IMR-90 (cell line): Measurements from ENCODE around the gene PLCL1. TPM values are rescaled to one million over a fixed set of nuclear protein-coding genes. Genes with fewer than 3 reads are reported as not detected.

Source experiments
- ATAC-seq: fragments of 200-7000 bp; cut with Tn5 transposase; 2 replicates; pipeline ENCODE4 v1.9.1; 2020; ENCODE audit warnings: low read depth, mild to moderate bottlenecking, moderate library complexity
- BruUV-seq: library from RNA; stranded (reverse); fragments of 400-500 nt; replicated peaks from 2 replicates; lab custom pipeline; 2021; lab: Mats Ljungman, UMichigan
- CTCF ChIA-PET: fragments of 300-600 bp; formaldehyde crosslinking; extraction: SDS; loops from one replicate; lab custom pipeline; 2021; ENCODE audit warnings: antibody characterized with exemption; lab: Yijun Ruan, JAX
- POLR2A ChIA-PET: fragments of 300-600 bp; sonication (Branson Sonifier 250); formaldehyde crosslinking; loops from one replicate; lab custom pipeline; 2022; ENCODE audit warnings: antibody characterized with exemption; ENCODE audit not compliant: unreplicated experiment; lab: Charles Lee
- DNase-seq: peaks from one replicate; pipeline ENCODE4 v3.0.0; 2013
- H2AFZ ChIP-seq: replicated peaks from 2 replicates; pipeline ENCODE3; 2013; ENCODE audit warnings: low read length, mild to moderate bottlenecking; ENCODE audit not compliant: poor library complexity
- H2AK5ac ChIP-seq: 2 replicates; pipeline ENCODE4 v1.6.1; 2013; ENCODE audit warnings: low read depth, low read length, inconsistent platforms
- H2AK9ac ChIP-seq: replicated peaks from 2 replicates; pipeline ENCODE3; 2013; ENCODE audit warnings: mild to moderate bottlenecking, low read depth, low read length, moderate library complexity; ENCODE audit not compliant: poor library complexity
- H2BK120ac ChIP-seq: 2 replicates; pipeline ENCODE4 v1.6.1; 2013; ENCODE audit warnings: low read depth, low read length, inconsistent platforms
- H2BK15ac ChIP-seq: 3 replicates; pipeline ENCODE4 v1.6.1; 2013; ENCODE audit warnings: low read depth, low read length, inconsistent platforms
- H2BK20ac ChIP-seq: 2 replicates; pipeline ENCODE4 v1.6.1; 2013; ENCODE audit warnings: low read depth, mild to moderate bottlenecking, inconsistent platforms, low read length, moderate library complexity
- H2BK5ac ChIP-seq: 2 replicates; pipeline ENCODE4 v1.6.1; 2013; ENCODE audit warnings: mild to moderate bottlenecking, low read depth, low read length, inconsistent platforms; ENCODE audit not compliant: poor library complexity, severe bottlenecking
- H3K14ac ChIP-seq: replicated peaks from 2 replicates; pipeline ENCODE4 v1.6.1; 2013; ENCODE audit warnings: low read depth, low read length, inconsistent platforms
- H3K18ac ChIP-seq: 2 replicates; pipeline ENCODE4 v1.6.1; 2013; ENCODE audit warnings: low read depth, low read length, control low read depth
- H3K23ac ChIP-seq: 2 replicates; pipeline ENCODE4 v1.6.1; 2013; ENCODE audit warnings: low read depth, low read length, inconsistent platforms
- H3K27ac ChIP-seq: 2 replicates; pipeline ENCODE4 v1.5.1; 2013; ENCODE audit warnings: mild to moderate bottlenecking, control low read depth, low read length; ENCODE audit not compliant: insufficient read depth
- H3K27me3 ChIP-seq: 2 replicates; pipeline ENCODE4 v1.6.1; 2013; ENCODE audit warnings: low read length; ENCODE audit not compliant: control insufficient read depth, insufficient read depth
- H3K36me3 ChIP-seq: 2 replicates; pipeline ENCODE4 v1.6.1; 2013; ENCODE audit warnings: low read length, mixed read lengths; ENCODE audit not compliant: control insufficient read depth, insufficient read depth
- H3K4ac ChIP-seq: 2 replicates; pipeline ENCODE4 v1.6.1; 2013; ENCODE audit warnings: low read depth, low read length, inconsistent platforms
- H3K4me1 ChIP-seq: 2 replicates; pipeline ENCODE4 v1.6.1; 2013; ENCODE audit warnings: low read length, mixed read lengths; ENCODE audit not compliant: control insufficient read depth, insufficient read depth
- H3K4me2 ChIP-seq: 2 replicates; pipeline ENCODE4 v1.6.1; 2013; ENCODE audit warnings: low read depth, mild to moderate bottlenecking, control low read depth, low read length, moderate library complexity
- H3K4me3 ChIP-seq: 2 replicates; pipeline ENCODE4 v1.5.1; 2013; ENCODE audit warnings: low read depth, mild to moderate bottlenecking, control low read depth, low read length, moderate library complexity; ENCODE audit not compliant: insufficient read depth
- H3K56ac ChIP-seq: 2 replicates; pipeline ENCODE4 v1.6.1; 2013; ENCODE audit warnings: low read length, inconsistent platforms; ENCODE audit not compliant: insufficient read depth; ENCODE audit errors: extremely low read depth
- H3K79me1 ChIP-seq, 2 experiments: 2 replicates each; pipeline ENCODE4 v1.6.1; 2013; ENCODE audit warnings: low read length in 2 of 2, inconsistent platforms in 1 of 2, low read depth in 1 of 2
- H3K9ac ChIP-seq: 2 replicates; pipeline ENCODE4 v1.6.1; 2013; ENCODE audit warnings: low read depth, low read length, control low read depth
- H3K9me1 ChIP-seq: 2 replicates; pipeline ENCODE4 v1.6.1; 2013; ENCODE audit warnings: low read length, inconsistent platforms; ENCODE audit not compliant: insufficient read depth
- H3K9me3 ChIP-seq: 2 replicates; pipeline ENCODE4 v1.6.1; 2013; ENCODE audit warnings: low read length; ENCODE audit not compliant: control insufficient read depth, insufficient read depth
- H4K20me1 ChIP-seq: 2 replicates; pipeline ENCODE4 v1.6.1; 2013; ENCODE audit warnings: low read length, inconsistent platforms; ENCODE audit not compliant: insufficient read depth
- H4K5ac ChIP-seq: 2 replicates; pipeline ENCODE4 v1.6.1; 2013; ENCODE audit warnings: mild to moderate bottlenecking, low read depth, low read length, control low read depth
- H4K8ac ChIP-seq, 2 experiments: 2 replicates each; pipeline ENCODE4 v1.6.1; 2013; ENCODE audit warnings: low read depth in 2 of 2, low read length in 2 of 2, control low read depth in 1 of 2, inconsistent platforms in 1 of 2
- H4K91ac ChIP-seq: 2 replicates; pipeline ENCODE4 v1.6.1; 2013; ENCODE audit warnings: low read depth, low read length, inconsistent platforms; ENCODE audit not compliant: insufficient read depth
- BHLHE40 ChIP-seq: fragments of 150-350 bp; IDR thresholded peaks from 2 replicates; pipeline ENCODE4 v1.6.1; 2016; ENCODE audit warnings: mild to moderate bottlenecking, low read depth, low read length
- CEBPB ChIP-seq: IDR thresholded peaks from 2 replicates; pipeline ENCODE4 v1.6.1; 2012; ENCODE audit warnings: low read depth, low read length, improper control_type of control experiment
- CHD1 ChIP-seq: IDR thresholded peaks from 2 replicates; pipeline ENCODE4 v1.6.1; 2012; ENCODE audit warnings: low read depth, low read length, improper control_type of control experiment
- CTCF ChIP-seq: conservative IDR thresholded peaks from 2 replicates; pipeline ENCODE4 v1.5.1; 2012; ENCODE audit warnings: mild to moderate bottlenecking, low read depth, low read length, improper control_type of control experiment
- FOS ChIP-seq: fragments of 150-350 bp; IDR thresholded peaks from 2 replicates; pipeline ENCODE4 v1.6.1; 2016; ENCODE audit warnings: low read depth, low read length
- MAFK ChIP-seq: IDR thresholded peaks from 2 replicates; pipeline ENCODE4 v1.6.1; 2012; ENCODE audit warnings: low read depth, low read length, improper control_type of control experiment
- MAZ ChIP-seq: IDR thresholded peaks from 2 replicates; pipeline ENCODE4 v1.6.1; 2012; ENCODE audit warnings: low read depth, mild to moderate bottlenecking, low read length, improper control_type of control experiment, moderate library complexity, borderline replicate concordance
- MXI1 ChIP-seq: IDR thresholded peaks from 2 replicates; pipeline ENCODE4 v1.6.1; 2012; ENCODE audit warnings: low read depth, mild to moderate bottlenecking, low read length, moderate library complexity, borderline replicate concordance
- NFE2L2 ChIP-seq: fragments of 150-350 bp; IDR thresholded peaks from 2 replicates; pipeline ENCODE4 v1.6.1; 2016; ENCODE audit warnings: low read depth, mild to moderate bottlenecking, low read length
- POLR2A ChIP-seq: IDR thresholded peaks from 2 replicates; pipeline ENCODE4 v1.6.1; 2012; ENCODE audit warnings: mild to moderate bottlenecking, low read depth, low read length
- RAD21 ChIP-seq: IDR thresholded peaks from 2 replicates; pipeline ENCODE4 v1.6.1; 2012; ENCODE audit warnings: low read length, improper control_type of control experiment
- RCOR1 ChIP-seq: IDR thresholded peaks from 2 replicates; pipeline ENCODE4 v1.6.1; 2012; ENCODE audit warnings: mild to moderate bottlenecking, low read length, improper control_type of control experiment; ENCODE audit not compliant: insufficient replicate concordance
- RFX5 ChIP-seq: IDR thresholded peaks from 2 replicates; pipeline ENCODE4 v1.8.0; 2012; ENCODE audit warnings: low read depth, mild to moderate bottlenecking, low read length, moderate library complexity
- SMC3 ChIP-seq: fragments of 150-350 bp; IDR thresholded peaks from 2 replicates; pipeline ENCODE4 v1.6.1; 2016; ENCODE audit warnings: low read depth, mild to moderate bottlenecking, antibody characterized with exemption, low read length, moderate library complexity
- USF2 ChIP-seq: fragments of 150-350 bp; IDR thresholded peaks from 2 replicates; pipeline ENCODE4 v1.6.1; 2017; ENCODE audit warnings: mild to moderate bottlenecking, antibody characterized with exemption, low read length, low read depth
- dilution Hi-C: fragments of 300-500 bp; cut with HindIII; formaldehyde crosslinking; loops from one replicate; pipeline ENCODE4 v1.14.3; 2018; ENCODE audit warnings: low sequenced_read_pairs; ENCODE audit not compliant: unreplicated experiment
- in situ Hi-C: fragments of 300-500 bp; cut with MboI; formaldehyde crosslinking; loops from 3 replicates; pipeline ENCODE4 v1.14.3; 2019; ENCODE audit warnings: low sequenced_read_pairs, inconsistent platforms, mixed read lengths
- intact Hi-C: fragments of 100-400 bp; cut with micrococcal nuclease; formaldehyde crosslinking; loops from 2 replicates; pipeline ENCODE4 v1.10.0; 2022
- polyA plus RNA-seq, 3 experiments: library from polyadenylated mRNA; depleted of rRNA; stranded (reverse); fragments of >200 nt; gene quantifications; 2 replicates each; pipeline ENCODE4 v1.2.3, GENCODE V29; 2012; ENCODE audit warnings: low replicate concordance in 1 of 3
- total RNA-seq: library from RNA; depleted of rRNA; stranded (reverse); fragments of >200 nt; gene quantifications from 2 replicates; pipeline ENCODE4 v1.2.3, GENCODE V29; 2012
- TF ChIP-seq, protein P1 (sequence below): fragments of 150-350 bp; IDR thresholded peaks from 2 replicates; pipeline ENCODE4 v1.6.1; 2016; ENCODE audit warnings: low read depth, mild to moderate bottlenecking, low read length, moderate library complexity, borderline replicate concordance

PLCL1 gene
- total and polyA plus RNA-seq, 2 of the 4 experiments (the other 2 are of a cell fraction) = 0.14 to 0.18 TPM

DNA sequence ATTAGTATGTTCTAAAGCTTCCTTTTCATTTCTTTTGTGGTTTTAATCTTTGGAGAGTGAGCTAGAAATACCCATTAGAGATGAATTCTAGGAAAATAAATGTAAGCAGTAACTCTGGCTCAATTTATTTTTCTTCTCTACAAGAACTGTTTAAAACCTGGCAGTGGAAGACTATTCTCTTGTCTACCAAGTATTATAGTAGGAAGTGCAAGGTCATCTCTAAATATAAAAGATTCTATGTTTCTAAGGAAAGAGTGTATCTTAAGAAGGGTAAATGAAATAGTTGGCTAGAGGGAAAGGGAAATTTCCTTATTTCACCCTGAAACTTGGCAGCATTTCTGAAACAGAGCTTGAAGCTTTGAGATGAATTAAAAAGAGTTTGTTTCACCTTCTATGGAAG is 35.5 kb downstream of the PLCL1 start:
- no peak overlapping the region for H4K91ac ChIP-seq
- H4K8ac ChIP-seq = no peak overlapping the region
- no peak overlapping the region for H2AFZ ChIP-seq
- no peak overlapping the region for H3K9ac ChIP-seq
- ChIA-PET POLR2A (no interaction called here), CTCF (interaction anchor here (0.6 to 1.4 kb wide), 2 partner anchors 26 to 280 kb away, joined by 3 read pairs; no protein-coding TSS in a partner anchor)
- no TSS peak for BruUV-seq
- no peaks in the 10 kb centered on the region for H3K36me3 ChIP-seq
- H2AK9ac ChIP-seq = no peak overlapping the region
- H3K56ac ChIP-seq = no peak overlapping the region
- H2BK15ac ChIP-seq = no peak overlapping the region
- no peak overlapping the region for H2AK5ac ChIP-seq
- H2BK20ac ChIP-seq = no peak overlapping the region
- H3K27me3 ChIP-seq = no peaks in the 10 kb centered on the region
- H3K27ac ChIP-seq = no peak overlapping the region
- no peaks in the 10 kb centered on the region for H3K9me3 ChIP-seq
- no peak overlapping the region for H2BK5ac ChIP-seq
- no peak overlapping the region for H3K14ac ChIP-seq
- dilution Hi-C loops = no loop called here
- no peak overlapping the region for H3K23ac ChIP-seq
- H3K4ac ChIP-seq = no peak overlapping the region
- no peak overlapping the region for H3K4me2 ChIP-seq
- no peak overlapping the region for H4K5ac ChIP-seq
- 0 out of 2 replicates have a peak, but pooled peaks cover 2% of the 10 kb centered on the region for H3K4me1 ChIP-seq
- ATAC-seq = no peak
- H3K4me3 ChIP-seq = no peak overlapping the region
- no peak for DNase-seq
- TF ChIP-seq MAZ (no peak), NFE2L2 (no peak), MAFK (no peak), CHD1 (no peak), MXI1 (no peak), CEBPB (no peak), SMC3 (no peak), RCOR1 (no peak), POLR2A (no peak), USF2 (no peak), RAD21 (no peak), RFX5 (no peak), FOS (no peak), BHLHE40 (no peak), CTCF (no peak)
- TF ChIP-seq, protein P1, sequence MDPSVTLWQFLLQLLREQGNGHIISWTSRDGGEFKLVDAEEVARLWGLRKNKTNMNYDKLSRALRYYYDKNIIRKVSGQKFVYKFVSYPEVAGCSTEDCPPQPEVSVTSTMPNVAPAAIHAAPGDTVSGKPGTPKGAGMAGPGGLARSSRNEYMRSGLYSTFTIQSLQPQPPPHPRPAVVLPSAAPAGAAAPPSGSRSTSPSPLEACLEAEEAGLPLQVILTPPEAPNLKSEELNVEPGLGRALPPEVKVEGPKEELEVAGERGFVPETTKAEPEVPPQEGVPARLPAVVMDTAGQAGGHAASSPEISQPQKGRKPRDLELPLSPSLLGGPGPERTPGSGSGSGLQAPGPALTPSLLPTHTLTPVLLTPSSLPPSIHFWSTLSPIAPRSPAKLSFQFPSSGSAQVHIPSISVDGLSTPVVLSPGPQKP = no peak
- intact Hi-C loops = no loop called here
- H3K9me1 ChIP-seq = no peaks in the 10 kb centered on the region
- H3K18ac ChIP-seq = no peak overlapping the region
- no peaks in the 10 kb centered on the region for H3K79me1 ChIP-seq
- in situ Hi-C loops = no loop called here
- H2BK120ac ChIP-seq = no peak overlapping the region
- no peaks in the 10 kb centered on the region for H4K20me1 ChIP-seq
